Fibroblast of skin of scalp (primary cell): Measurements from ENCODE around the gene EMP2.

Source experiments
- DNase-seq: peaks from one replicate; pipeline ENCODE4 v3.0.0-alpha.2; 2013

EMP2 gene

DNA sequence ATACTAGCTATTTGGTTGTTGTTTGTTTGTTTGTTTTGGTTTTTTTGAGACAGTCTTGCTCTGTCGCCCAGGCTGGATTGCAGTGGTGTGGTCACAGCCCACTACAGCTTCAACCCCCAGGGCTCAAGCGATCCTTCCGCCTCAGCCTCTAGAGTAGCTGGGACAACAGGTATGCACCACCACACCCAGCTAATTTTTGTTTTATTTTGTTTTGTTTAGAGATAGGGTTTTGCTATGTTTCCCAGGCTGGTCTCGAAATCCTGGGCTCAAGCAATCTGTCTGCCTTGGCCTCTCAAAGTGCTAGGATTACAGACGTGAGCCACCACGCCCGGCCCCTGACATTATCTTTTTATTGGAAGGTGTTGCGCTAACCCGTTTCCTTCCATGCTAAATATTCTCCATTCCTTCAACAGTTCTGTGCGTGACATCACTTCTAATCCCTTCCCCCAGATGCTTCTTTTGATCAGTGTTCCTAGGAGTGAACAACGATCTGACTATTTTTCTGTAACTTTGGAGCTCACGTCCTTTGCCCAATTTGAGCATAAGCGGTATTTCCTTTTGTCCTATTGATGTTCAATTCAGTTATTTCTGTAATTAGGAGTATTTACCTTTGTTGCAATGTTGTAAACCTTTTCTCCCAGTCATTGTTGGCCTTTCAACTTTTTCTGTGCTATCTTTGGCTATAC is 30.2 kb upstream of the EMP2 start:
- DNase-seq = no peak

DNA sequence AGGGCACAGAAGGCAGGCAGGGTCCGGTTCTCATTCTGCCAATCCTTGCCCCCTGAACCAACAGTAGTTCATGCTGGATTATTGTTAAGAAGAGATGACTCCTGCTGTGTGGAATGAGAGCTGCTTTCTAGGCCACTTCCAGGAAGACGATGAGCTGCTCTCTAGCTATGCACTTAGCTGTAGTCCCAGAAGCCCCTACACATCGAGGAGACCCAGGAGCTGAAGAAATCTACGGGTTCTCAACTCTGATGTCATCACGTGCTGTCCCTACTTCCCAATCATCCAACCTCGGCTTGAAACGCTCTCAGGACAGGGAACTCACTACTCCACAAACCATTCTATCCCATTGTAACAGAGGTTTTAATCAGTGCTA is 29.0 kb upstream of the EMP2 start:
- DNase-seq = peak; percentile 81

GRCh38 chr16:10608687-10609401 is 28.4 kb upstream of the EMP2 start:
- DNase-seq = no peak

DNA sequence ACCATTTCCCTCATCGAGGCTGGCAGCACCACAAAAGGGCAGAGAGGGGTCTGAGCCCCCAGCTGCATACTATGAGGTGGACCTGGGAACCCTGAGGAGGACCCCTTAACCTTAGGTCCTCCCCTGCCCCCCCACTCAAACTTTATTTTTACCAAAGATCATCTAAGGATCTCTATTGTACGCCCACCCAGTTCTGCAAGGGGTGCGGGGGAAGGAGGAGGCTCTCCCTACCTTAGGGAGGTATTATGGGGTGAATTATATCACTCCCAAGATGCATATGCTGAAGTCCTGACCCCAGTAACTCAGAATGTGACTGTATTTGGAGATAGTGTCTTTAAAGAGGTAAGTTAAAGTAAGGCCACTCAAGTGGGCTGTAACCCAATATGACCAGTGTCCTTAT is 26.8 kb upstream of the EMP2 start:
- no peak for DNase-seq

DNA sequence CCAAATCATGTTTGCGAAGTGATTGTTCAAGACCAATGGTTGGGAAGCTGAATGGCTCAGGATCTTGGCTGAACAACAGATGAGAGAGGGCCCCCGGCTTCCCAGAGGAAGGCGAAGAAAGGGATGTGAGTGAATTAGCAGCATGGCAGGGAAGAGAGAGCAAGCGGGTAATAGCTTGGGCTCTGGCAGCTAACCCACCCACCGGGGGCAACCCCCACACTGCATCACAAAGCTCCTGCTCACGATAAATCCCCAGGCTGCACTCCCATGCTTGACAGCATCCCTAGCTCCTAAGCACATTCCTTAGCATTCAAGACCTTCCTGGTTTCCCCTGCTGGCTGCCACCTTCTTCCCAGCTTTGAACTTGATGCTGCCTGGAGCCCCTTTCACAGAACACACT is 26.2 kb upstream of the EMP2 start:
- DNase-seq = no peak

DNA sequence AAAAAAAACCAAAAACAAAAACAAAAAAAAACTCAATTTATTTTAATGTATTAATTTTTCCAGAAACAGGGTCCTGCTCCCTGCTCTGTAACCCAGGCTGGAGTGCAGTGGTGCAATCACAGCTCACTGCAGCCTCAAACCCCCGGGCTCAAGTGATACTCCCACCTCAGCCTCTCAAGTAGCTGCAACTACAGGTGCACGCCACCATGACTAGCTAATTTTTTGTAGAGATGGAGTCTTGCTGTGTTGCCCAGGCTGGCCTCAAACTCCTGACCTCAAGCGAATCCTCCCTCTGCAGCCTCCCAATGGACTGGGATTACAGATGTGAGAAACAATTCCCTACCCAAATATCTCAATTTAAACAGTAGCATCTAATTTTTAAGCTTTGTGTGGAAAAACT is 25.2 kb upstream of the EMP2 start:
- no peak for DNase-seq

GRCh38 chr16:10601444-10602408 is 21.3 kb upstream of the EMP2 start:
- no peak for DNase-seq

DNA sequence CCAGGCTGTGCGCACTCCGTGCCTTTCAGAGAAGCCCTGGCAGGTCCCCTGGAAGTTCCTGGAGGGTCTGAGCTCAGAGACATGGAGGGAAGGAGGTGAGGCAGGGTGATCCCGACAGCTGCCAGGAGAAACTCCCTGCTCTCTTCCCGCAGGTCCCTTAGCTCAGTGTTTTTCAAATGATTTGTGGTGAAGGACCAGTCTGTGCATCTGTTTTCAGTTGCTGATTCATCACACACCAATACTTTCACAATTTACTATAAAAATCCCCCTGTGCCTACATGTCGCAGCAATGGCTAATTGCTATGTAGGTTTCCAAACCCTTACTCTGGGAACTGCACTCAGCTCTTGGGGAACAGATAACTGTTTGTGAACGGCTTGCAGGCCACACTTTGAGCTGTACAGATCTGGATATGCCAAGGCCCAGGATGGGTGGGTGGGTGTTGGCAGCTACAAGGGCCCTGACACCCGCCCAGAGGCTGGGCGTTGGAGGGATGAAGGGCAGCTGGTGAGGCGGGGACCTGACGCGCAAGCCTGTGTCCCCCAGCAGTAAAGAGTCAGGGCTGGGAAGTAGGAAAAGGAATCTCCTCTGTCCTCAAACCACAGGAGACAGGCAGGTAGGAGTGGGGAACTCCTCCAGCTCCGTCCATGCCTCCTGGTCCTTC is 20.5 kb upstream of the EMP2 start:
- DNase-seq = no peak

- no peak for DNase-seq
Measured at GRCh38 chr16:10599626-10600025, 19.2 kb upstream of the EMP2 start.

DNA sequence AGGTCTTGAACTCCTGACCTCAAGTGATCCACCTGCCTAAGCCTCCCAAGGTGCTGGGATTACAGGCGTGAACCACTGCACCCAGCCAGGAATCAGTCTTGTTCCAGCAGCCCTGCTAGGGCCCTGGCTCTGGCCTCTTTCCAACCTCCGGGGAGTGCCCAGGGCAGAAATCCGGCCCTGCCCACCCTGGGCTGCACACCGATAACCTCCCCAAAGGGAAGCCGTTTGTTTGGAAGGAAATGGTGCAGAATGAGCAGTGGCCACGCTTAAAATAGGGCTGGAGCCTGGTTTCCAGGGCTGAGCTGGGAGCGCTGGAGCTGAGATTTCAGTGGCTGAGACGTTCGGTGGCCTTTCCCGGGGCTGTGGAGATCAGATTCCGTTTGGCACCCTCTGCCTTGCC is 17.8 kb upstream of the EMP2 start:
- no peak for DNase-seq

DNA sequence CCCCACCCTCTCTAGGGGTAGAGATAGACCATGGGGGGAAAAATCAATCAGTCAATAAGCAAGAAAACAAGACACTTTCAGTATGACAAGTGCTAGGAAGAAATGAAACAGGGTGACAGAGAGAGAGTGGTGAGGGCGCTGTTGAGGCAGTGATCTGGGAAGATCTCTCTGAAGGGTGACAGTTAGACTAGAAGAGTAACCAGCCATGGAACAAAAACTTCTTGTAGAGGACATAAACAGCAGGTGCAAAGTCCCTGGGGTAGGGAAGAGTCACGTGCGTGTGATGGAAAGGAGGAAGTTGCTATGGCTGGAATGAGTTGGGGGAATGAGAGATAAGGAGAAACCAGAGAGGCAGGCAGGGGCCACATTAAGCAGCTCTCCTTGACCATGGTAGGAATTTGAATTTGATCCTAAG is 16.8 kb upstream of the EMP2 start:
- DNase-seq = no peak

GRCh38 chr16:10594312-10594950 is 14.0 kb upstream of the EMP2 start:
- no peak for DNase-seq

DNA sequence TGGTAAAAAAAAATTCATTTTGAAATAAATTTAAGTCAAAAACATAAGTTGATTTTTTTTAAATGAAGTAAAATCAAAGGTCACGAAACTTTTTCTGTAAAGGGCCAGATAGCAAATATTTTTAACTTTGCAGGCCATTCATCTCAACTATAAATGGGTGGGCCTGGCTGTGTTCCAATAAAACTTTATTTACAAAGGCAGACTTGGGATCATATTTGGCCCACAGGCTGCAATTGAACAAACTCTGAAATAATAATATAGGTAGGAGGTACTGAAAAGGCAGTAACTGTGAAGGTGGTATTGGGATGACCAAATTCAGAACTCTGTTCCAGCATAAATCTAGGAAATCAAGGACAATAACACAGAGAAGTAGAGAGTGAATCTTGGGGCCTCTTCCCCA is 12.2 kb upstream of the EMP2 start:
- DNase-seq = no peak

DNA sequence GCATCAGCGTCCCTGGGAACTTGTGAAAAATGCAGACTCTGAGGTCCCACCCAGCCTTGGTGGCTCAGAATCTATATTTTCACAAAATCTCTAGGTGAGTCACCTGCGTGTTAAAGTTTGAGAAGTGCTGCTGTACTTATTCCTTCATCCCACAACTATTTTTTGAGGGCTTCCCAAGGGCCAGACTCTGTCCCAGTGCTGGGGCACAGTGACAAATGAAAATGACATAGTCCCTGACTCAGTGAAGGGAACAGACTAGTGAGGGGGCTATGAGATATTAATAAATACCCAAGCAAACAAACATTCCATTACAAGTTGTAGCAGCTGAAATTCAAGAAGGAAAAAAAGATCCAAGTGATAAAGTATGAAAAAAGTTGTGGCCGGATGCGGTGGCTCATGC is 9.9 kb upstream of the EMP2 start:
- no peak for DNase-seq

DNA sequence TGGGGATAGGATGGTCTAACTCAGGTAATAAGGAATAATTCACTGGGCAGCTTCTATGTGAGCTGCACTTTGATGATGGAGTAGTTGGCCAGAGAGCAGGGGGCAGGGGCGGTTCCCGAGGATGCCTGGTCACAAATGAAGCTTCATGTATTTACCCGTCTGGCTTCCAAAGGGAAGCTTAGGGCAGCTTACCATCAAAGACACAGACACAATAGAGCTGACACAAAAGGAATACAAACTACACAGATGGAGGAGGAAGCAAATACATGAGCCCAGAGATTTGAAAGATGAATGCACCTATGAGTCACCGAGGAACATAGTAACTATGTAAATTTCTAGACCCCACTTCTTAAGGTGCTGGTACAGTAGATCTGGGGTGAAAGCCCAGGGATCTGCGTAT is 8.7 kb upstream of the EMP2 start:
- DNase-seq = no peak

GRCh38 chr16:10587622-10588021 is 7.2 kb upstream of the EMP2 start:
- DNase-seq = no peak

DNA sequence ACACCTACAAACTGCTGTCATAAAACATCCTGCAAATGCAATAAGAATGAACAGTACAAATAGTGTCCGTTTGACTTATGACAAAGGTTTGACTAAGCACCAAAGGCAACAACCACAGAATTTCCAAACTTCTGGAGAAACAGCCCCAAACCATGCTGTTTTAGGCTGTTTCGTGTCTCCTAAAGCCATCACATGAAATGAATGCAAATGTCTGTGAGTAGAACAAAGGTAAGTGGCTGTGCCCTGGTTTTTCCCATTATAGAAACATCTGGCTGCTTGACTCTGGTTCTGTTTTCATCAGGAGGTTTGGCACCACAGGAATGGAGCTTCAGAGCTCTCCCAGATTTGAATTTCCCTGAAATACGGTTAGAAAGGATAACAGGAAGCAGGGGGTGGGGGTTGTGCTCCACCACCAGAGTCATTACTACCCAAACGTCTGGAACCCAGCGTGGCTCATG is 4.6 kb upstream of the EMP2 start:
- peak; percentile 45 for DNase-seq

DNA sequence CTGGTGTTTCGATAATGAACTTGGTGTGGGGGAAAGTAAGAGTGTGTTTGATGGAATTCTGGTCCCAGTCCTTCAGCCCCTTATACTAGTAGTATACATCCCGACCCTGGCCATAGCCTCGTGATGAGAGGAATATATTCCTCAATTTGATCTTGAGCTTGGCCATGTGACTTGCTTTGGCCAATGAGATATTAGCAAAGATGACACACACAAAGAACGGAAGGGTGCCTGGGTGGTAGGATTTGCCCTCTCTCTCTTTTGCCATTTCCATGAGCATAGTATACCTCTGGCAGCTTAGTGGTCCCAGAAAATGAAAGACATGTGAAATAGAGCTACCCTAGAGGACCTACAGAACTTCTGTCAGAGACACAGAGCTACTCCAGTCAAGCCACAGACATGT is 2.9 kb upstream of the EMP2 start:
- no peak for DNase-seq

DNA sequence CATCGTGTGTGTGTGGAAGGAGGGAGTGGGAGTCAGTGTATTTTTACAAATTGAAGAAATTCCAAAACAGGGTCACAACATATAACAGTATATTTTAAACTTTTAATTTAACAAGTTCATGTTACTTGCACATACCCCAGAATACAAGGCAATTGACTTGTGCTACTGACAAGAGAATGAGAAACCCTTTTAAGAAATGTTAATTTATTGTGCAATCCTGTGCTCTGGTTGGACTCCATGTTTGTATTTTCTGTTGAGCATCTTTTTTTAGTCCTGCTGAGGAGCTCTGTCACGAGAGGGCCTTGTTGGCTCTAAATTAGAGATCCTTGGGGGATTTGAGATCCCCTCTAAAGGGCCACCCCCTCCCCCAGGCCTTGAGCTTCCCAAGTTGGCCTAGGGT is 1.1 kb upstream of the EMP2 start:
- DNase-seq = no peak

DNA sequence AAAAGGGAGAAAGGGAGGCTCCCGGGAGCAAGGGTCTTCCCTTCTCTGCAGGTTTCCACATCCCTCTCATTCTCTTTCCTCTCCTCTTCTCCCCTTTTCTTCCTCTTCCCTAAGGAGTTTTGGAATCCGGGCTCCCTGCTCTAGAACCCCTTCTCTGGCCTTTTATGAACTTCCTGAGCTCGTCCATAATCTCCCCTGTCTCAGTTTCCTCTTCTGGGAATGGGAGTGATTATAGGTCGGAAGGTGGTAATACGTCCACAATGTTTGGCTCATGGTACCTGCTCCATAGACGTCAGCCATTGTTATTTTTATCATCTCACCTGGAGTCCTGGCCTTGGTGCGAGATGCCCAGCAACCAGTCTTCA is 467 bp upstream of the EMP2 start:
- no peak for DNase-seq

DNA sequence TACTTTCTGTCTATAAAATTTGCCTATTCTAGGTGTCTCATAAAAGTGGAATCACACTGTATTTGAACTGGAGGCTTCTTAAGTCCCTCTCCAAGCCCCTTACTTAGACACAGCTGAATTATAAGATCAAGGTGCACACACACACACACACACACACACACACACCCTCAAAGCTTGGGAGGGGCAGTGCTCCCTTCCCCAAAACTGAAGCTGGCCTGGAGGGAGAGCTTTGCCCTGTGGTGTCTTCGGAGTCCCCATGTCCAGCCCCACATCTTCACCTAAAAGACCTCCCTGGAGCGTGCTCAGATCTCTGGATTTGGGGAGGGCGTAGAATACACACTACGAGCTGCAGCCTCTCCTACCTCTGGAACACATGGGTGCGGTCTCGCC is 828 bp downstream of the EMP2 start:
- no peak for DNase-seq
